Brain microvascular endothelial cell (primary cell): ENCODE data around the gene MKNK2.

Experiments used
- DNase-seq: peaks from one replicate; pipeline ENCODE4 v3.0.0-alpha.2; 2020
- H3K27ac ChIP-seq: fragments of 250-450 bp; sonication (Bioruptor Pico); 2 replicates; pipeline ENCODE4 v1.5.1; 2020; ENCODE audit warnings: mild to moderate bottlenecking, moderate library complexity
- H3K27me3 ChIP-seq: fragments of 250-450 bp; sonication (Bioruptor Pico); replicated peaks from 2 replicates; pipeline ENCODE4 v1.5.1; 2020; ENCODE audit warnings: mild to moderate bottlenecking
- H3K36me3 ChIP-seq: fragments of 250-450 bp; sonication (Bioruptor Pico); replicated peaks from 2 replicates; pipeline ENCODE4 v1.5.1; 2020; ENCODE audit warnings: mild to moderate bottlenecking
- H3K4me3 ChIP-seq: 2 replicates; pipeline ENCODE4 v1.5.1; 2011; ENCODE audit warnings: low read depth, mild to moderate bottlenecking, control low read depth, low read length, moderate library complexity
- in situ Hi-C: cut with HindIII; loops from 2 replicates; pipeline ENCODE4 v1.10.0; 2017; ENCODE audit warnings: low sequenced_read_pairs, low pct_ligation_motif_present
- TF ChIP-seq, protein P1 (sequence below): IDR thresholded peaks from 2 replicates; pipeline ENCODE4 v1.5.1; 2011; ENCODE audit warnings: low read depth, mild to moderate bottlenecking, moderate library complexity, low read length, control low read depth, inconsistent platforms; ENCODE audit errors: missing control alignments

Gene MKNK2

DNA sequence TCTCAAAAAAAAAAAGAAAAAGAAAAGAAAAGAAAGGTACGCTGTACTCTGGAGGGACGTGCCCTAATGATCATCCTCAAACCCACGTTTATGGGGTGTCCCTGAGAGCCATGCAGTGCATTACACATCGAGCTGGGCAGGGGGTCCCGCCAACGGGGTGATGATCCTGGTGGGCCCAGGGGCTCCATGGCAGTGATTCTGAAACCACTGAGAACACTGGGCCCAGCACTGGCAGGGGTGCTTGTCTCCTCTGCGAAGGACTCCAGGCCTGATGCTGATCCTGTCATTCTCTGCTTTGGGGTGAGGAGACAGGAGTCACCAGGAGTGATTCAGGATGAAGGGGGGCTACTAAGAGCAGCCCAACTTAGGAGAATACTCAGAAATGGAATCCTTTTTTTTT lies 26.4 kb upstream of the MKNK2 start:
- TF ChIP-seq, protein P1, sequence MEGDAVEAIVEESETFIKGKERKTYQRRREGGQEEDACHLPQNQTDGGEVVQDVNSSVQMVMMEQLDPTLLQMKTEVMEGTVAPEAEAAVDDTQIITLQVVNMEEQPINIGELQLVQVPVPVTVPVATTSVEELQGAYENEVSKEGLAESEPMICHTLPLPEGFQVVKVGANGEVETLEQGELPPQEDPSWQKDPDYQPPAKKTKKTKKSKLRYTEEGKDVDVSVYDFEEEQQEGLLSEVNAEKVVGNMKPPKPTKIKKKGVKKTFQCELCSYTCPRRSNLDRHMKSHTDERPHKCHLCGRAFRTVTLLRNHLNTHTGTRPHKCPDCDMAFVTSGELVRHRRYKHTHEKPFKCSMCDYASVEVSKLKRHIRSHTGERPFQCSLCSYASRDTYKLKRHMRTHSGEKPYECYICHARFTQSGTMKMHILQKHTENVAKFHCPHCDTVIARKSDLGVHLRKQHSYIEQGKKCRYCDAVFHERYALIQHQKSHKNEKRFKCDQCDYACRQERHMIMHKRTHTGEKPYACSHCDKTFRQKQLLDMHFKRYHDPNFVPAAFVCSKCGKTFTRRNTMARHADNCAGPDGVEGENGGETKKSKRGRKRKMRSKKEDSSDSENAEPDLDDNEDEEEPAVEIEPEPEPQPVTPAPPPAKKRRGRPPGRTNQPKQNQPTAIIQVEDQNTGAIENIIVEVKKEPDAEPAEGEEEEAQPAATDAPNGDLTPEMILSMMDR: no peak
- no peak overlapping the region for H3K4me3 ChIP-seq
- DNase-seq: no peak
- in situ Hi-C loops: no loop called here
- H3K27me3 ChIP-seq: no peaks in the 10 kb centered on the region
- H3K27ac ChIP-seq: no peak overlapping the region
- peaks cover 56% of the 10 kb centered on the region for H3K36me3 ChIP-seq

GRCh38 chr19:2076526-2076944 lies 25.5 kb upstream of the MKNK2 start:
- no peak overlapping the region for H3K27ac ChIP-seq
- peaks cover 62% of the 10 kb centered on the region for H3K36me3 ChIP-seq
- H3K27me3 ChIP-seq: no peaks in the 10 kb centered on the region
- TF ChIP-seq, protein P1: no peak
- in situ Hi-C loops: no loop called here
- H3K4me3 ChIP-seq: no peak overlapping the region
- no peak for DNase-seq

GRCh38 chr19:2072757-2073551 lies 21.9 kb upstream of the MKNK2 start:
- no peak overlapping the region for H3K27ac ChIP-seq
- no peak overlapping the region for H3K4me3 ChIP-seq
- H3K27me3 ChIP-seq: no peaks in the 10 kb centered on the region
- TF ChIP-seq, protein P1: no peak
- peaks cover 49% of the 10 kb centered on the region for H3K36me3 ChIP-seq
- in situ Hi-C loops: no loop called here
- no peak for DNase-seq

GRCh38 chr19:2070986-2071673 lies 20.1 kb upstream of the MKNK2 start:
- TF ChIP-seq, protein P1: no peak
- no peaks in the 10 kb centered on the region for H3K27me3 ChIP-seq
- DNase-seq: no peak
- H3K27ac ChIP-seq: no peak overlapping the region
- in situ Hi-C loops: no loop called here
- no peak overlapping the region for H3K4me3 ChIP-seq
- H3K36me3 ChIP-seq: peaks cover 33% of the 10 kb centered on the region

- DNase-seq: no peak
These were observed 19.4 kb upstream of the MKNK2 start for GRCh38 chr19:2070436-2070827.

More at GRCh38 chr19:2070436-2070827, 19.4 kb upstream of the MKNK2 start:
- in situ Hi-C loops: no loop called here
- Histone ChIP-seq H3K4me3 (no peak overlapping the region), H3K36me3 (peaks cover 28% of the 10 kb centered on the region), H3K27me3 (no peaks in the 10 kb centered on the region), H3K27ac (no peak overlapping the region)
- TF ChIP-seq, protein P1: no peak
